GM04503 (cell line): ENCODE measurements around the gene CRTC1.

Experiments used
- DNase-seq: peaks from one replicate; pipeline ENCODE4 v3.0.0-alpha.2; 2012; ENCODE audit warnings: low read depth

CRTC1 gene

GRCh38 chr19:18749362-18750231 is 66.1 kb downstream of the CRTC1 start:
- DNase-seq, result no peak

DNA sequence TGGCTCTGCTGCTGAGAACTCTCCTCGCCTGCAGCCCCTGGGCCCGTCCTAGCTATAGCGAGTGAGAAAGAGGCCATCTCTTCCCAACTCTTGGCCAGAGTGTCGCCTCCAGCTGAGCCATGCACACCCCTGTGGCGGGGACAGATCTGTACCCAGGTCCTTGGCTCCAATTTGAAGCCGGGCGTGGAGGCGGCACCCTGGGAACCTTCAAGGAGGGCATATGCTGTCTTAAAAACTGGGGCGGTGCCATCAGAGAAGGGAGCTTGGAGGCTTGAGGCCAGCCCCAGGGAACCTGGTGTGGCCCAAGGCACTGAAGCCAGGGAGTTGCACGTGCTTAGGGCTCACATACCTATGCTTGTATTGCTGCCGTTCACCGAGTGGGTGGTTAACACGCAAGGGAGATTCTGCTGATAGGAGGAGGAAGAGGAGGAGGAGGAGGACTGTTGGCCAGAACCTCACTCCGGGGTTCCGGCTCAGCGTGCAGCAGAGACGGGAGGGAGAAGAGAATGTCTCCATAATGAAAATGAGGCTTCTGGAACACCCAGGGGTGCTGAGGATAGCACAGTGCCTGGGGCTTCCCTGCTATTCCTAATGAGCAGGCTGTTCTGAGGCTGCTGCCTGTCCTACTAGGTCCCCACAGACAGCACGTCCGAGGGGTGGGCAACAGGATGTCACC is 67.0 kb downstream of the CRTC1 start:
- no peak for DNase-seq

DNA sequence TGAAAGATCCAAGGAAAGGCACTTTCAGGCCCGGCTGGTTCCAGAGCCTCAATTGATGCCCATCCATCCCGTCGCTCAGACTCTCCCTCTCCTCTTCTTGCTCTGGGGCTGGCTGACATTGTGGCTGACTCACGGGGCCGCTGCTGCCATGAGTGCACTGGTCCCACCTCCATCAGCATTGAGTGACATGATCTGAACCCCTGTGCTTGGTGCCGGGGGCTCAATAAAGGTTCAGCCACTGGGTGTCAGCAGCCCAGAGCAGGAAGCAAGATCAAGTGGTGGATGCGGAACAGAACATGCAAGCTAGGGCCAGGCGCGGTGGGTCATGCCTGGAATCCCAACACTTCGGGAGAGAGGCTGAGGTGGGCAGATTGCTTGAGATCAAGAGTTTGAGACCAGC is 68.1 kb downstream of the CRTC1 start:
- no peak for DNase-seq

DNA sequence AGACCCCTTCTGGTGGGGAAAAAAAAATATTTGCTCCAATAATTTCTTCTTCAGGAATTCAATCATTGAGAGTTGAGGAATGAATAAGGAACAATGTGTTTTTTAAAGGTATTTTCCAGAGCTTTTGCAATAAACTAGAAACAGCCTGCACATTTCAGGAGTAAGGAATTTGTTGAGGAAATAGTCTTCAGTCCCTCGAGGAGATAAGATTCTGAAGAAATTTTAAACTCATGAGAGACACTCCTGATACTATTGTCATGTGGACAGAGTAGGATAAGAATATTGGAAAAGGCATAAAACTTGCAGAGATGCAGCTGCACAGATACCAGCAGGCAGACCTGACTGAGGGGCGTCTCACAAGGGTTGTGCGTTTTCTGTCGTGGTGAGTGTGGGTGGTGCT is 71.0 kb downstream of the CRTC1 start:
- DNase-seq, result no peak

GRCh38 chr19:18756896-18757295 is 73.4 kb downstream of the CRTC1 start:
- no peak for DNase-seq

DNA sequence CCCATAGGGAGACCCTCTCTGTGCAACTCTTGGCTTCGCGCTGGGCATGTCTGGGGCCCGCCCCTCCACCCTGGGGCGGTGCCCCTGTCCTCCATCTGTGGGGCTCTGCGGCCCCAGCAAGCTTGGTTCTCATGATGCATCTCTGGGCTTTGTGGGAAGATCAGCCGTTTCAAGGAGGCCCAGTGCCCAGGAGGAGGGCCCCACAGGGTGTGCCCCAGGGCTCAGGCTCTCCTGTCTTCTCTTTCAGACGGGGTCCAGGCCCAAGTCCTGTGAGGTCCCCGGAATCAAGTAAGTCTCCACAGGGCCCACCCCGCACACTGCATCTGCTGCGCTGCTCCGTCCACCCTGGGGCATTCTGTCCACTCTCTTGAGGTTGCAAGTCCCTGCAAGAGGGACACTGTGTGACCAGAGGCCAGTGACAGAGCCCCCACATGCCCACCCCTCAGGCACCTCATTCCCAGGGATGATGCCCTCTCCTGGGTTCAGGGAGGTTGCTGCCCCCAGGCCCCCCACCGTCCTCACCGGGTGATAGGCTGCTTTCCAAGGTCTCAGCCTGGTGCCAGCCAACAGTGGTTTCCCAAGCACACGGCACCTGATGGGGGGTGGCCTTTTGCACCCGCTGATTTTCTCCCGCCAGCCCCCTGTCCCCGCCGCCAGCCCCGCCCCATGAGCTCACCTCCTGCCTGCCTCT is 76.0 kb downstream of the CRTC1 start:
- DNase-seq, result no peak

DNA sequence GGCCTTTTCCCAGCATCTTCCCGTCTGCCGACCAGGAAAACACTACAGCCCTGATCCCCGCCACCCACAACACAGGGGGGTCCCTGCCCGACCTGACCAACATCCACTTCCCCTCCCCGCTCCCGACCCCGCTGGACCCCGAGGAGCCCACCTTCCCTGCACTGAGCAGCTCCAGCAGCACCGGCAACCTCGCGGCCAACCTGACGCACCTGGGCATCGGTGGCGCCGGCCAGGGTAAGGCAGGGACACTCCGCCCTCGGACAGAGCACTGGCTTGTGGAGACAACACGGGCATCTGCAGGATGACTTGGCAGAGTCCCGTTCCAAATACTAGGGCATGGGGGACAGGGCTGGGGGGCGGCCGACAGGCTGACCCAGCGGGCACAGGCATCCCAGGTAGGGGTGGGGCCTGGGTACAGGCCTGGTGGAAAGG is 76.5 kb downstream of the CRTC1 start:
- DNase-seq, result no peak

DNA sequence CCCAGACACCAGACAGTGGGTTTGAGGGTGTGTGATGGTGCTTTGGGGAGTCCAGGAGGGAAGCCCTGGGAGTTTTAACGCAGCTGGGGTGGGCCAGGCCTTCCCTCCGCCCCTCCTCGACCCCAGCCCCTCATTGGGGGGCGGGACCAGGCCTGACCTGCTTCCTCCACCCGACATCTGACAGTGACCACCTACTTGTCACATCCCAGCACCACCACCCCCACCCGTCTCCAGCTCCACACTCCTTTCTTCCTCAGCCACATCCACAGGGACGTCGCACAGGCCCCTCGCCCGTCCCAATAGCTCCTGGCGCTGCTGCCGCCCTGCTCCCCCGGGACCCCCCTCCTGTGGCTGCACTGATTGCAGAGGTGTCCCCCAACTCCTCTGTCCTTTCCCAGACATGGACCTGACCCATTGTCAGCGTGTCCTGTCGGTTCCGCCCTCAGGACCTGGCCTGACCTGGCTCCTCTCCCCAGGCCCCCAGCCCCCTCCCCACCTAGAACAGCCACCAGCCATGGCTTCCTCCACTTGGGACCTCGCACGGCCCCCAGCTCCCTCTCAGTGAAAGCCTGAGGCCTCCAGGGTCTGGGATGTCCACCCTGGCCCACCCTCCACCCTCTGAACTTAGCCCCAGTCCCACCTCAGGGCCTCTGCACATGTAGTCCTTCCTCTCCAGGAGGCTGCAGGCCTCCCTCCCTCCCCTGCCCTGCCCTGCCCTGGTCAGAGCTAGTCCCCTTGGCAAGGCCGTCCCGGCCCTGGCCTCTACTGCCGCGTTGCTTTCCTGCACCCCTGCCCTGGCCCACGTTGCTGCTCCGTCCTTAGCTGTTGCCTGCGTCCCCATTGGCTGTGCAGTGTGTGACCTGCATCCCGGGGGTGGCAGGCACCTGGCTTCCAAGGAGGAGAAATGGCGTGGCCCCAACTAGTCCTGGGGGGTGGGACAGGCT is 77.2 kb downstream of the CRTC1 start:
- DNase-seq, result no peak

DNA sequence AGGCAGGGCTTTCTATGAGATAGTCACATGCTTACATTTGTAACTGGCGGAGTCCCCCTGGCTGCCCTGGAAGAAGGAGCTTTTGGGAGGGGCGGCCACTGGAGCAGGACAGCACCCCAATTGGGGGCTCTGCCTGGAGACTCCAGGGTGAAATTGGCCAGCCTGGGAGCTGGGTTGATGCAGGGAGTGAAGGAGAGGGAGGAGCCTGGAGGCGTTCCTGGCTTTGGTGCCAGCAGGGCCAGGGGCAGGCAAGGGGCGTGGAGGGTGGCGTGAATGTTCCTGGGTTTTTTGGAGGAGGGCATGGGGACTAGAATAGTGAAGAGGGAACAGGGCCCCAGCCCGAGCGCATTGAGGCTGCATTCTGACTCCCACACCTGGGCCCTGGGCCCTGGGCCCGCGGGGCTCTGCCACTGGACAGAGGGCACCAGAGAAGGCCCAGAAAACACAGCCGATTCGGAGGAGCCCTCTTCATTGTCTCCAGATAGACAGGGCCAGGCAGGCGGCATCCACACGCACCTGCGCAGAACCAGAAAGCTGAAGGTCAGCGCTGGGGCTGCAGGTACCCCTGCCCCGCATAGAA is 78.1 kb downstream of the CRTC1 start:
- DNase-seq, result no peak

DNA sequence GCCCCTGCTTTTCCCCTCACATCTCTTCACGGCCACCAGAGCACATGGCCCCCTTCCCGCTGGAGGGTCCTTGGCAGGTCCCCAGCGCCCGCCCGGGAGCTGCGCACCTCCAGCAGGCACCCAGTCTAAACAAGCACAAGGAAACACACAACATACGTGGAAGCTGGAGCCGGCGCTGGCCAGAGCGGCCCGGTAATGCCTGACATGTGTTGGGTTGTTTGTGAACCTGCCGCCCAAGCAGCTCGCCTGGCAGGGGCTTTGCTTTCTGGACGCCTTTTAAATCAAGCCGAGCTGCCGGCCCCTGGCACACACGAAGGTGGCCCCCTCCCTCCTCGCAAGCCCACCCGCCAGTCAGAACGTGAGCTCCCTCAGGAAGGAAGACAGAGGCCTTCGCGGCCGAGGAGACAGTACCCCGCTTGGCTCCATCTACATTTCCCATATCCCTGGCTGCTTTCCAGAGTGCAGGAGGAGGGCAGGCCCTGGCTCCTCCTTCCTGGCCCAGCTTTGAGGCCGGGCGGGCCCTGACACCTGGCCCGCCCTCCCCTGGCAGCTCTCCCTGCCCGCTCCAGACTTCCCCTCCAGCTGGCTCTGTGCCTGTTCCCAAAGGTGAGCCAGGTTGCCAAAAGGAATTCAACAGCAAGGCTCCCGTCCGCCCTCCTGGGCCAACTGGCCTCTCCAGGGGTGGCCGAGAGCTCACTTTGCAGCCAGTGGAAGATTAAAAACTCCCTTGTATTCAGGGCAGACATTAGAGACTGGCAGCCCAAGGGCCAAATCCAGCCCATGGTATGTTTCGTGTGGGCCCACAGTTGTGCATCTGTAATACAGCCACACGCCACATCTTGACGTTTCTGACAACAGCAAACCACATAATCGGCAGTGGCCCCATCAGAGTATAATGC is 78.9 kb downstream of the CRTC1 start:
- no peak for DNase-seq

GRCh38 chr19:18763674-18764590 is 80.5 kb downstream of the CRTC1 start:
- peak; percentile 71 for DNase-seq

- DNase-seq, result no peak
These were observed 81.1 kb downstream of the CRTC1 start for GRCh38 chr19:18764591-18765051.

GRCh38 chr19:18765224-18765623 is 81.7 kb downstream of the CRTC1 start:
- no peak for DNase-seq

DNA sequence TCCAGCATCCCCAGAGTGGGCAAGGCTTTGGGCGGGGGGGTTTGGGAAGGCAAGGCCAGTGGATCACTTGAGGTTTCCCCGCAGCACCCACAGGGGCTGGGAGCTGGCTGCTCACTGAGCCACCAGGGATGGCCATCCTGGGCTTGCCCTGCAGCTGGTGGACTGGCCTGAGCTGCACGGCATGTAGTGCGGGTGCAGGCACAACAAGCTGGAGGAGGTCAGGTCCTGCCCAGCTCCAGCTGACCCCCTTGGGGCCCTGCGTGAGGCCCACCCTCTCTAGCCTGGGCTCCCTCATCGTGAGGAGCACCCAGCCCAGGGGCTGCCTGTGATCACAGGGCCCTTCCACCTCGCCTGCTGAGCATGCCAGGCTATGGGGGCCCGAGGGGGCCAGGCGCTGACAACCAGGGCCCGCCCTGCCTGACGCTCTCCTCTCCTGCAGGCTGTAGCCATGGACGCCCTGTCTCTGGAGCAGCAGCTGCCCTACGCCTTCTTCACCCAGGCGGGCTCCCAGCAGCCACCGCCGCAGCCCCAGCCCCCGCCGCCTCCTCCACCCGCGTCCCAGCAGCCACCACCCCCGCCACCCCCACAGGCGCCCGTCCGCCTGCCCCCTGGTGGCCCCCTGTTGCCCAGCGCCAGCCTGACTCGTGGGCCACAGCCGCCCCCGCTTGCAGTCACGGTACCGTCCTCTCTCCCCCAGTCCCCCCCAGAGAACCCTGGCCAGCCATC is 84.7 kb downstream of the CRTC1 start:
- DNase-seq, result no peak

- DNase-seq, result no peak
These were observed 85.8 kb downstream of the CRTC1 start for GRCh38 chr19:18768997-18769891.

DNA sequence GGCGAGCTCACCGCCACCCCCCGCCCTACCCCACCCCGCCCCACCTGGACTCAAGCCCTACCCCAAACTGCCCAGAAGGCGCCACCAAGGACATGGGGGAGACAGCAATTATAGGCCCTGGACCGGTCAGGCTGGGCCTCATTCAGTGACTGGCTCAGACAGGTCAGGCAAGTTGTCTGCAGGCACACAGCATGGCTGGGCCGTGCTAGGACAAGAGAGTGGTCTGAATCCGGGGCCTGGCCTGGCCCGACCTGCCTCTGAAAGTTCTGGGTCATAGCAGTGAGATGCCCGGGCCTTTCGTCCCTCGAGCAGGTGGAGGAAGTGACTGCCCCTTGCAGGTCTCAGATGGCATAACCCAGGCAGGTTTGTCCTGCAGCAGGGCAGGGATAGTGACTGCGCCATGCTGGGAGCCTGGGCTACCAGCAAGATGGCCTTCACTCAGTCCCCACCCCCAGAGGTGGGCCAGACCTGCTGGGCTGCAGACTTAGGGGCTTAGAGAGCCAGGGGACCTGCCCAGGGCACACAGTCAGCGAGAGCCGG is 86.6 kb downstream of the CRTC1 start:
- no peak for DNase-seq
